PC-3 (cell line): ENCODE data around the gene ACAP3. TPM values are rescaled to one million over a fixed set of nuclear protein-coding genes. Genes with fewer than 3 reads are reported as not detected.

Experiments used
- ATAC-seq: fragments of 200-7000 bp; cut with Tn5 transposase; 2 replicates; pipeline ENCODE4 v1.9.1; 2020; ENCODE audit warnings: mild to moderate bottlenecking, moderate library complexity
- BruUV-seq: library from RNA; stranded (reverse); fragments of 400-500 nt; replicated peaks from 2 replicates; lab custom pipeline; 2021; lab: Mats Ljungman, UMichigan
- CTCF ChIA-PET: fragments of 300-600 bp; sonication (Branson Sonifier 250); formaldehyde crosslinking; loops from one replicate; lab custom pipeline; 2022; ENCODE audit warnings: antibody characterized with exemption; lab: Charles Lee
- POLR2A ChIA-PET: fragments of 300-600 bp; sonication (Branson Sonifier 250); formaldehyde crosslinking; loops from one replicate; lab custom pipeline; 2022; ENCODE audit warnings: antibody characterized with exemption; ENCODE audit not compliant: unreplicated experiment; lab: Charles Lee
- DNase-seq: peaks from one replicate; pipeline ENCODE4 v3.0.0-alpha.2; 2015
- H2AFZ ChIP-seq: fragments of 300-600 bp; sonication (generic); 2 replicates; pipeline ENCODE4 v1.6.0; 2016; ENCODE audit warnings: antibody characterized with exemption, low read length
- H3F3A ChIP-seq: fragments of 300-600 bp; sonication (generic); one replicate; pipeline ENCODE4 v1.6.0; 2017; ENCODE audit warnings: antibody characterized with exemption, low read length, control low read depth, mild to moderate bottlenecking; ENCODE audit not compliant: unreplicated experiment
- H3K27ac ChIP-seq: fragments of 300-600 bp; sonication (generic); 2 replicates; pipeline ENCODE4 v1.5.1; 2016; ENCODE audit warnings: mild to moderate bottlenecking, low read length
- H3K27me3 ChIP-seq: fragments of 300-600 bp; sonication (generic); 2 replicates; pipeline ENCODE4 v1.6.1; 2016; ENCODE audit warnings: low read length, mixed read lengths
- H3K36me3 ChIP-seq: fragments of 300-600 bp; sonication (generic); 2 replicates; pipeline ENCODE4 v1.6.1; 2016; ENCODE audit warnings: low read depth, mixed run types, low read length, mixed read lengths
- H3K4me1 ChIP-seq: fragments of 300-600 bp; sonication (generic); 2 replicates; pipeline ENCODE4 v1.5.1; 2016; ENCODE audit warnings: low read length; ENCODE audit not compliant: insufficient read depth
- H3K4me2 ChIP-seq: fragments of 300-600 bp; sonication (generic); 2 replicates; pipeline ENCODE4 v1.6.0; 2016; ENCODE audit warnings: low read length
- H3K4me3 ChIP-seq: fragments of 300-600 bp; sonication (generic); 2 replicates; pipeline ENCODE4 v1.5.1; 2016; ENCODE audit warnings: mild to moderate bottlenecking, low read length, mixed read lengths
- H3K79me2 ChIP-seq: fragments of 300-600 bp; sonication (generic); 2 replicates; pipeline ENCODE4 v1.6.1; 2017; ENCODE audit warnings: low read length, mixed read lengths
- H3K9ac ChIP-seq: fragments of 300-600 bp; sonication (generic); 2 replicates; pipeline ENCODE4 v1.6.0; 2016; ENCODE audit warnings: mild to moderate bottlenecking, low read length
- H3K9me2 ChIP-seq: fragments of 300-600 bp; sonication (generic); replicated peaks from 2 replicates; pipeline ENCODE4 v1.6.1; 2016; ENCODE audit warnings: mixed run types, low read length, mixed read lengths
- H3K9me3 ChIP-seq: fragments of 300-600 bp; sonication (generic); 2 replicates; pipeline ENCODE4 v1.6.1; 2016; ENCODE audit warnings: low read length, mixed read lengths
- H4K20me1 ChIP-seq: fragments of 300-600 bp; sonication (generic); 2 replicates; pipeline ENCODE4 v1.6.1; 2016; ENCODE audit warnings: low read length, mixed read lengths
- EZH2 ChIP-seq: fragments of 300-600 bp; sonication (generic); IDR thresholded peaks from one replicate; pipeline ENCODE4 v1.6.1; 2017; ENCODE audit warnings: antibody characterized with exemption, mild to moderate bottlenecking, low read length; ENCODE audit not compliant: unreplicated experiment
- EZH2phosphoT487 ChIP-seq: fragments of 300-600 bp; sonication (generic); IDR thresholded peaks from 2 replicates; pipeline ENCODE4 v1.6.1; 2018; ENCODE audit warnings: mild to moderate bottlenecking, antibody characterized with exemption, low read length, borderline replicate concordance
- intact Hi-C: fragments of 100-400 bp; cut with micrococcal nuclease; formaldehyde crosslinking; loops from 2 replicates; pipeline ENCODE4 v1.9.0; 2023
- total RNA-seq: library from RNA; depleted of rRNA; stranded (reverse); fragments of >200 nt; gene quantifications from 2 replicates; pipeline ENCODE4 v1.2.3, GENCODE V29; 2014
- TF ChIP-seq, protein P1 (sequence below): fragments of 300-600 bp; sonication (generic); conservative IDR thresholded peaks from 2 replicates; pipeline ENCODE4 v1.5.1; 2017; ENCODE audit warnings: antibody characterized with exemption, low read depth, mild to moderate bottlenecking, low read length

ACAP3 gene
- total RNA-seq, 1 experiment from 2014 or later, result 116 TPM

DNA sequence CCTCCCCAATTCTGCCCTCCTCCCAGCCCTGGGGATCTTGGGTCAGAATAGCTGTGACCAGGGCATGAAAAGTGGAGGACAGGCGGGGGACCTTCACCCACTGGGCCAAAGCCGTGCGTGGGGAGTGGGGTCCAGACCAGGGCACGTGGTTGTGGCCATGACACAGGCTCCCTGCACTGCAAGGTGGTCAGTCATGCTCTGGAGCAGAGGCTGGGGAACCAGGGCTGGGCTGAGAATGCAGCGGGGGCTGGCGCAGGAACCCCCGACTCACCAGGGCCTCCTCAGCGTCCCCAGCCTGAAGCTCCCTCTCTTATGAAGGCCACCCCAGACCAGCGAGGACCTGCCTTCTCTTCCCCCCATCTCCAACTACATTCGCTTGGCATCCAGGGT is 38.8 kb upstream of the ACAP3 start:
- CTCF ChIA-PET, result no interaction called here
- H3K4me3 ChIP-seq, result peak overlapping the region; percentile 91
- TF ChIP-seq EZH2, result no peak
- TF ChIP-seq, protein P1, sequence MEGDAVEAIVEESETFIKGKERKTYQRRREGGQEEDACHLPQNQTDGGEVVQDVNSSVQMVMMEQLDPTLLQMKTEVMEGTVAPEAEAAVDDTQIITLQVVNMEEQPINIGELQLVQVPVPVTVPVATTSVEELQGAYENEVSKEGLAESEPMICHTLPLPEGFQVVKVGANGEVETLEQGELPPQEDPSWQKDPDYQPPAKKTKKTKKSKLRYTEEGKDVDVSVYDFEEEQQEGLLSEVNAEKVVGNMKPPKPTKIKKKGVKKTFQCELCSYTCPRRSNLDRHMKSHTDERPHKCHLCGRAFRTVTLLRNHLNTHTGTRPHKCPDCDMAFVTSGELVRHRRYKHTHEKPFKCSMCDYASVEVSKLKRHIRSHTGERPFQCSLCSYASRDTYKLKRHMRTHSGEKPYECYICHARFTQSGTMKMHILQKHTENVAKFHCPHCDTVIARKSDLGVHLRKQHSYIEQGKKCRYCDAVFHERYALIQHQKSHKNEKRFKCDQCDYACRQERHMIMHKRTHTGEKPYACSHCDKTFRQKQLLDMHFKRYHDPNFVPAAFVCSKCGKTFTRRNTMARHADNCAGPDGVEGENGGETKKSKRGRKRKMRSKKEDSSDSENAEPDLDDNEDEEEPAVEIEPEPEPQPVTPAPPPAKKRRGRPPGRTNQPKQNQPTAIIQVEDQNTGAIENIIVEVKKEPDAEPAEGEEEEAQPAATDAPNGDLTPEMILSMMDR, result no peak
- TF ChIP-seq EZH2phosphoT487, result no peak
- H3K9me2 ChIP-seq, result no peaks in the 10 kb centered on the region
- BruUV-seq, result no TSS peak
- no peak for DNase-seq
- peak overlapping the region; percentile 93 for H3K9ac ChIP-seq
- no peaks in the 10 kb centered on the region for H3K9me3 ChIP-seq
- H3K79me2 ChIP-seq, result peaks cover 75% of the 10 kb centered on the region
- H3K4me1 ChIP-seq, result peaks cover 47% of the 10 kb centered on the region
- ATAC-seq, result no peak
- peak overlapping the region; percentile 98 for H3K4me2 ChIP-seq
- no peaks in the 10 kb centered on the region for H3K27me3 ChIP-seq
- intact Hi-C loops, result no loop called here
- H3F3A ChIP-seq, result no peaks in the 10 kb centered on the region
- H4K20me1 ChIP-seq, result no peaks in the 10 kb centered on the region
- POLR2A ChIA-PET, result no interaction called here
- peak overlapping the region; percentile 97 for H3K27ac ChIP-seq
- H2AFZ ChIP-seq, result no peak overlapping the region
- H3K36me3 ChIP-seq, result peaks cover 14% of the 10 kb centered on the region; the same call in 1 of the 2 replicates

DNA sequence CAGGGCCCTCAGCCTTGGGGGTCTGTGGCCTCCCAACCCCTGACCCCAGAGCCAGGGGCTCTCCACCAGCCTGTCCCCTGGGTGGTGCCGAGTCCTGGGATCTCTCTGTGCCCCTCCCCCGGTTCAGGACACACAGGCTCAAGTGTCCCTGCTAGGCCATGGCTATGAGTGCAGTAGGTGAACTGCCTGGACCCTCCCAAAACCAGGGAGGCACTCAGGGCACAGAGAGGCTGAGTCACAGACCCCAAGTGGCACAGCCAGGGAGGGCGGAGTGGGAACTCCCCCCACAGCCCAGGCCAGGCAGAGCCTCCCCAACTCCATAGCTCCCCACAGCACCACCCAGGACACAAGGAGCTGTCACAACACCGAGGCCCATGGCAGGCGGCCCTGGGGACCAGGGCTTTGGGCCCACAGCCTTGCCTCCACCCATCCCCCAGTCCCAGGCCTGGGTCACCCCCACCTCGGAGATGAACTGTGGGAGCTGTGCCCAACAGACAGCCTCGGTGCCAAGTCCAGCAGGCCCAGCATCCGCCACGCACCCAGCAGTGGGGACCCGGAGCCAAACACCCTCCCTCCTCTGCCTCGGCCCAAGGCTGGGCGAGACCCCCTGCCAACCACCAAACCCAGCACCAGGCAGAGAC is 38.2 kb upstream of the ACAP3 start:
- no peak overlapping the region for H2AFZ ChIP-seq
- H3K27me3 ChIP-seq, result no peaks in the 10 kb centered on the region
- no peaks in the 10 kb centered on the region for H3F3A ChIP-seq
- DNase-seq, result no peak
- H3K4me1 ChIP-seq, result peaks cover 45% of the 10 kb centered on the region
- no peaks in the 10 kb centered on the region for H4K20me1 ChIP-seq
- H3K4me2 ChIP-seq, result peak overlapping the region; percentile 98
- peak overlapping the region; percentile 97 for H3K27ac ChIP-seq
- no peak for TF ChIP-seq EZH2phosphoT487
- TF ChIP-seq, protein P1, result no peak
- no peak for TF ChIP-seq EZH2
- H3K9me2 ChIP-seq, result no peaks in the 10 kb centered on the region
- peaks cover 18% of the 10 kb centered on the region; the same call in 1 of the 2 replicates for H3K36me3 ChIP-seq
- no peak for ATAC-seq
- ChIA-PET CTCF (no interaction called here), POLR2A (no interaction called here)
- H3K9me3 ChIP-seq, result no peaks in the 10 kb centered on the region
- peaks cover 78% of the 10 kb centered on the region for H3K79me2 ChIP-seq
- H3K4me3 ChIP-seq, result peak overlapping the region; percentile 91
- peak overlapping the region; percentile 93 for H3K9ac ChIP-seq
- intact Hi-C loops, result loop anchor here (2.0 kb wide), 3 partner anchors 15 to 29 kb away; partner anchors contain the start of genes AURKAIP1 and TAS1R3
- BruUV-seq, result no TSS peak

DNA sequence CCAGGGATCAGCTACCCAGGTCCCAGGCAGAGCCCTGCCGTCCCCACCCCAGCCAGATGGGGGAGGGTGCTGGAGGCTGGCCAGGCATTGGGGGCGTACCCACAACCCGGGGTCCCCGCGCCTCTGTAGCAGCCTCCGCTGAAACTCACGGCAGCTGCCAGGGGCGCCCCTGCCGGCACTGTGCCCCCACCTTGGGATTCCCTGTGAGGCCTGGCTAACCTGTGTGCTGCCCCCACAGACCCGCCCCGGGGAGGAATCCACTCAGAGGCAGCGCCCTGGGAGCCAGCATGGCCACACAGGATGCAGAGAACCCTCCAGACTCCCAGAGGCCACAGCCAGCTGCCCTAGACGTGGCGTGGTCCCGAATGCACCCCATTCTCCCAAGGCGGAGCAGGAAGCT is 37.7 kb upstream of the ACAP3 start:
- CTCF ChIA-PET, result no interaction called here
- no peak overlapping the region for H2AFZ ChIP-seq
- peak overlapping the region; percentile 93 for H3K9ac ChIP-seq

More for the DNA sequence above, 37.7 kb upstream of the ACAP3 start:
- Histone ChIP-seq H3K9me2 (no peaks in the 10 kb centered on the region), H4K20me1 (no peaks in the 10 kb centered on the region), H3K4me2 (peak overlapping the region; percentile 98), H3K79me2 (peaks cover 78% of the 10 kb centered on the region), H3K27ac (peak overlapping the region; percentile 97), H3K9me3 (no peaks in the 10 kb centered on the region), H3K4me3 (peak overlapping the region; percentile 91), H3K4me1 (peaks cover 45% of the 10 kb centered on the region), H3K27me3 (no peaks in the 10 kb centered on the region), H3F3A (no peaks in the 10 kb centered on the region), H3K36me3 (peaks cover 24% of the 10 kb centered on the region; the same call in 1 of the 2 replicates)
- POLR2A ChIA-PET, result no interaction called here
- no peak for TF ChIP-seq EZH2phosphoT487
- no peak for TF ChIP-seq EZH2
- TF ChIP-seq, protein P1, result no peak; the same call in 1 of the 2 replicates
- BruUV-seq, result no TSS peak
- intact Hi-C loops, result loop anchor here (2.0 kb wide), 3 partner anchors 15 to 29 kb away; partner anchors contain the start of genes AURKAIP1 and TAS1R3
- ATAC-seq, result peak; percentile 18
- peak; percentile 71 for DNase-seq
